Measurements from ENCODE around the gene RFX5. TPM values are rescaled to one million over a fixed set of nuclear protein-coding genes. Genes with fewer than 3 reads are reported as not detected.
"Not testable (repeated sequence)": the region's sequence is repeated elsewhere in the genome, so short reads cannot be mapped to it uniquely, and the experiment has no call there.

RFX5 gene
- total RNA-seq, 1 experiment from 2014 or later: 72.7 TPM

DNA sequence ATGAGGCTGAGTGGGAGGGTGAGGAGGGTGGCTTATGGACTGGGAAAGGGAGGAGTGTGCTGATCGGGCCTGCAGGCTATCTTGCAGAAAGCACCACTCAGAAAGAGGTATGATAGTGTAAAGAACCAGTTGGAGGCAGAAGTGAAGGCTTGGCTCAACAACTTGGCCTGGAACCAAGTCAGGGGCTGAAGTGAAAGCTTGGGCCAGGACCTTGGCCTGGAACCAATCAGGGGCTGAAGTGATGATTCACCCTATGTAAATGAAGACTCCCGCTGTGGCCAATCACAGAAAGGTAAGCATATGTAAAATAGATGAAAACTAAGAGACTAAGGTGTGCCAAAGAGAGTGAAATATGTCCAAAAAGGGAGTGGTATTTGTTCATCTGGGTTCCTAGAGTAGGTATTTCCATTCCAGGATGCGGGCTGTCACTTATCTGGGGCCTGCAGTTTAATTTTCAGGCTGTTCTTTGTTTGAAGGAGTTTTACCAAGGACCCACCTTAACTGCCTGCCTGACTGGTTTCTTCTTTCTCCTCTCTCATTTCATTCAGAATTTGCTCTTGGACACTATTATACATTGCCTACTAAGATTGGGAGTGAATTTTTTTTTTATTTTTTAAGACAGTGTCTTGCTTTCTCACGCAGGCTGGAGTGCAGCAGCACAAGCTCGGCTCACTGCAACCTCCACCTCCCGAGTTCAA, 5.1 kb upstream of the RFX5 start:
- Histone ChIP-seq H3K4me1 (ENCODE audit: insufficient read depth, low read length) (no peaks in the 10 kb centered on the region; the same call in 1 of the 2 replicates), H3K9me3 (ENCODE audit: control insufficient read depth, low read depth, low read length) (no peaks in the 10 kb centered on the region), H3K23ac (ENCODE audit: insufficient read length, low read depth, low read length) (no peak overlapping the region), H3K14ac (ENCODE audit: insufficient read depth, low read length) (no peak overlapping the region), H2AFZ (ENCODE audit: low read length) (no peak overlapping the region), H3K56ac (ENCODE audit: insufficient read length, low read depth, low read length) (no peak overlapping the region), H3K4me2 (ENCODE audit: insufficient read depth, insufficient read length, low read length) (no peak overlapping the region), H2BK120ac (ENCODE audit: low read depth, low read length, poor library complexity, severe bottlenecking) (no peak overlapping the region), H4K8ac (replicated peaks; ENCODE audit: insufficient read length, low read depth, low read length) (no peak overlapping the region), H2BK12ac (ENCODE audit: insufficient read length, low read depth, low read length) (no peak overlapping the region), H2BK5ac (ENCODE audit: insufficient read length, low read length) (no peak overlapping the region), H3K23me2 (ENCODE audit: insufficient read length, low read depth, low read length, poor library complexity, severe bottlenecking) (peaks cover 4% of the 10 kb centered on the region), H3K79me1 (ENCODE audit: insufficient read depth, low read depth, low read length, poor library complexity, severe bottlenecking) (no peaks in the 10 kb centered on the region), H3K18ac (ENCODE audit: insufficient read length, low read depth, low read length) (no peak overlapping the region), H2AK5ac (ENCODE audit: insufficient read length, low read length) (no peak overlapping the region), H3K4ac (ENCODE audit: low read depth, low read length) (no peak overlapping the region), H3K27me3 (ENCODE audit: insufficient read depth, low read length) (no peaks in the 10 kb centered on the region), H3T11ph (ENCODE audit: low read length) (no peak overlapping the region), H3K79me2 (ENCODE audit: insufficient read depth, low read length) (no peaks in the 10 kb centered on the region), H4K91ac (ENCODE audit: insufficient read length, low read depth, low read length) (no peak overlapping the region), H4K20me1 (ENCODE audit: control insufficient read depth, insufficient read depth, insufficient read length) (no peaks in the 10 kb centered on the region), H2BK20ac (ENCODE audit: low read depth, low read length, poor library complexity, severe bottlenecking) (no peak overlapping the region), H2BK15ac (ENCODE audit: low read depth, low read length) (no peak overlapping the region), H3K27ac (ENCODE audit: insufficient read length, low read depth, low read length) (no peak overlapping the region), H4K5ac (ENCODE audit: insufficient read length, low read depth, low read length) (no peak overlapping the region), H3K9ac (ENCODE audit: extremely low read depth, insufficient read length, low read length) (no peak overlapping the region)
- Mint-ChIP-seq H3K4me3 (no peak overlapping the region), H3K9me3 (peaks cover 13 to 17% of the 10 kb centered on the region in 2 experiments), H3K27ac (peak overlapping the region in 1 of 3 experiments; percentile 52; a peak in 1 of 7 replicates), H3K27me3 (ENCODE audit: low read depth) (no peaks in the 10 kb centered on the region), H3K36me3 (ENCODE audit: insufficient read depth in 1 of 3, low read depth in 3 of 3) (peaks cover 8 to 23% (median 13%) of the 10 kb centered on the region in 3 experiments; a peak in 6 of 7 replicates), H3K4me1 (peaks cover 9 to 12% of the 10 kb centered on the region in 2 experiments)
- WGBS (ENCODE audit: extremely low coverage, insufficient read length, low lambda C conversion rate): no CpG with 5 or more reads among the region's 6 CpGs
- DNase-seq: no peak
- no peak for TF ChIP-seq CTCF (conservative IDR thresholded peaks at IDR 0.05)

DNA sequence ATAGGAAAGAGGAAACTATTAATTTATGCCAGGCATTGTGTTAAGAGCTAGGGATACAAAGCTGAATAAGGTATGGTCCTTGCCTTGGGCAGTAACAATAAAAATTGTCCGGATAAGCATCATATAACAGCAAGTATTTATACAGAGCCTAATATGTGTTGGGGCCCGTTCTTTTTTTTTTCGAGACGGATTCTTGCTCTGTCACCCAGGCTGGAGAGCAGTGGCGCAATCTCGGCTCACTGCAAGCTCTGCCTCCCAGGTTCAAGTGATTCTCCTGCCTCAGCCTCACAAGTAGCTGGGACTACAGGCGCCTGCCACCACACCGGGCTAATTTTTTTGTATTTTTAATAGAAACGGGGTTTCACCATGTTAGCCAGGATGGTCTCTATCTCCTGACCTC, 3.3 kb upstream of the RFX5 start:
- not testable (repeated sequence) for H3K4me1 ChIP-seq (ENCODE audit: insufficient read depth, low read length); H2BK15ac ChIP-seq (ENCODE audit: low read depth, low read length); H3K27ac Mint-ChIP-seq; H3K9me3 ChIP-seq (ENCODE audit: control insufficient read depth, low read depth, low read length); H3T11ph ChIP-seq (ENCODE audit: low read length); H3K27me3 ChIP-seq (ENCODE audit: insufficient read depth, low read length); H3K18ac ChIP-seq (ENCODE audit: insufficient read length, low read depth, low read length); DNase-seq; H3K23ac ChIP-seq (ENCODE audit: insufficient read length, low read depth, low read length); H3K4me2 ChIP-seq (ENCODE audit: insufficient read depth, insufficient read length, low read length); H3K27me3 Mint-ChIP-seq (ENCODE audit: low read depth); H3K9ac ChIP-seq (ENCODE audit: extremely low read depth, insufficient read length, low read length); H3K56ac ChIP-seq (ENCODE audit: insufficient read length, low read depth, low read length); H2AK5ac ChIP-seq (ENCODE audit: insufficient read length, low read length); H2BK5ac ChIP-seq (ENCODE audit: insufficient read length, low read length); H4K8ac ChIP-seq (replicated peaks; ENCODE audit: insufficient read length, low read depth, low read length); H4K91ac ChIP-seq (ENCODE audit: insufficient read length, low read depth, low read length); H3K4ac ChIP-seq (ENCODE audit: low read depth, low read length); H2BK20ac ChIP-seq (ENCODE audit: low read depth, low read length, poor library complexity, severe bottlenecking); H3K27ac ChIP-seq (ENCODE audit: insufficient read length, low read depth, low read length); H3K4me3 Mint-ChIP-seq; H4K5ac ChIP-seq (ENCODE audit: insufficient read length, low read depth, low read length); H2BK120ac ChIP-seq (ENCODE audit: low read depth, low read length, poor library complexity, severe bottlenecking); H3K14ac ChIP-seq (ENCODE audit: insufficient read depth, low read length); H3K79me1 ChIP-seq (ENCODE audit: insufficient read depth, low read depth, low read length, poor library complexity, severe bottlenecking); H2AFZ ChIP-seq (ENCODE audit: low read length); H3K79me2 ChIP-seq (ENCODE audit: insufficient read depth, low read length); H4K20me1 ChIP-seq (ENCODE audit: control insufficient read depth, insufficient read depth, insufficient read length); H2BK12ac ChIP-seq (ENCODE audit: insufficient read length, low read depth, low read length)
- Mint-ChIP-seq H3K4me1 (peaks cover 19 to 22% of the 10 kb centered on the region in 2 experiments), H3K36me3 (ENCODE audit: insufficient read depth in 1 of 3, low read depth in 3 of 3) (peaks cover 12 to 34% (median 24%) of the 10 kb centered on the region in 3 experiments), H3K9me3 (peaks cover 13 to 17% of the 10 kb centered on the region in 2 experiments)
- peaks cover 11% of the 10 kb centered on the region for H3K23me2 ChIP-seq (ENCODE audit: insufficient read length, low read depth, low read length, poor library complexity, severe bottlenecking)
- WGBS (ENCODE audit: extremely low coverage, insufficient read length, low lambda C conversion rate): no CpG with 5 or more reads among the region's 9 CpGs

Data from H9 (cell line).